C4-2B (cell line): ENCODE data around the gene SFTPA2.
"Not testable (repeated sequence)": the region's sequence is repeated elsewhere in the genome, so short reads cannot be mapped to it uniquely, and the experiment has no call there.

Experiments
- H3K27ac ChIP-seq: fragments of 450-650 bp; 2 replicates; pipeline ENCODE4 v1.5.1; 2017
- CTCF ChIP-seq: fragments of 450-650 bp; conservative IDR thresholded peaks from 2 replicates; pipeline ENCODE4 v1.5.1; 2017; ENCODE audit warnings: mild to moderate bottlenecking
- ZFX ChIP-seq: fragments of 450-650 bp; IDR thresholded peaks from 2 replicates; pipeline ENCODE4 v1.6.1; 2017

The SFTPA2 gene

GRCh38 chr10:79582096-79582495, 21.9 kb upstream of the SFTPA2 start:
- TF ChIP-seq CTCF: no peak
- no peak for TF ChIP-seq ZFX
- H3K27ac ChIP-seq: no peak overlapping the region

- TF ChIP-seq ZFX (no peak), CTCF (no peak)
These were observed 20.8 kb upstream of the SFTPA2 start for GRCh38 chr10:79581044-79581443.

GRCh38 chr10:79579361-79579760, 19.2 kb upstream of the SFTPA2 start:
- no peak overlapping the region for H3K27ac ChIP-seq
- TF ChIP-seq CTCF: no peak
- TF ChIP-seq ZFX: no peak

More at GRCh38 chr10:79581044-79581443, 20.8 kb upstream of the SFTPA2 start:
- H3K27ac ChIP-seq: no peak overlapping the region

GRCh38 chr10:79570624-79571023, 10.4 kb upstream of the SFTPA2 start:
- not testable (repeated sequence) for H3K27ac ChIP-seq

- no peak overlapping the region for H3K27ac ChIP-seq
- TF ChIP-seq CTCF (no peak), ZFX (no peak)
These were observed 3.2 kb upstream of the SFTPA2 start for GRCh38 chr10:79563426-79563825.

GRCh38 chr10:79562135-79562756, 2.0 kb upstream of the SFTPA2 start:
- TF ChIP-seq CTCF (peak; percentile 96), ZFX (no peak)
- H3K27ac ChIP-seq: no peak overlapping the region

GRCh38 chr10:79561257-79561656, 1.1 kb upstream of the SFTPA2 start:
- TF ChIP-seq CTCF (no peak), ZFX (no peak)

GRCh38 chr10:79559726-79560125, 481 bp downstream of the SFTPA2 start:
- TF ChIP-seq CTCF (no peak), ZFX (no peak)
- H3K27ac ChIP-seq: peak overlapping the region; percentile 73

More at GRCh38 chr10:79561257-79561656, 1.1 kb upstream of the SFTPA2 start:
- no peak overlapping the region; the same call in 1 of the 2 replicates for H3K27ac ChIP-seq

- peak overlapping the region; percentile 73 for H3K27ac ChIP-seq
These were observed 3.2 kb downstream of the SFTPA2 start for GRCh38 chr10:79556961-79557360.
